GM19193 (cell line): ENCODE measurements around the gene FBXL7.

ENCODE experiments used
- POLR2A ChIP-seq: IDR thresholded peaks from 4 replicates; pipeline ENCODE4 v1.6.1; 2011; ENCODE audit not compliant: insufficient read depth, insufficient read length; ENCODE audit errors: extremely low read depth

FBXL7 gene

GRCh38 chr5:15787681-15788080 is 287.7 kb downstream of the FBXL7 start:
- no peak for TF ChIP-seq POLR2A

- TF ChIP-seq POLR2A, result no peak
Measured at GRCh38 chr5:15789642-15790041, 289.7 kb downstream of the FBXL7 start.

- no peak for TF ChIP-seq POLR2A
Measured at GRCh38 chr5:15790446-15791018, 290.6 kb downstream of the FBXL7 start.

- TF ChIP-seq POLR2A, result no peak
Measured at GRCh38 chr5:15791274-15791673, 291.3 kb downstream of the FBXL7 start.

- no peak for TF ChIP-seq POLR2A
Measured at GRCh38 chr5:15791859-15792258, 291.9 kb downstream of the FBXL7 start.

GRCh38 chr5:15794052-15794985 is 294.3 kb downstream of the FBXL7 start:
- no peak for TF ChIP-seq POLR2A

GRCh38 chr5:15796096-15796495 is 296.1 kb downstream of the FBXL7 start:
- TF ChIP-seq POLR2A, result no peak

GRCh38 chr5:15796557-15796956 is 296.6 kb downstream of the FBXL7 start:
- no peak for TF ChIP-seq POLR2A

- TF ChIP-seq POLR2A, result no peak
Measured at GRCh38 chr5:15797116-15797515, 297.1 kb downstream of the FBXL7 start.

- TF ChIP-seq POLR2A, result no peak
Measured at GRCh38 chr5:15798006-15798405, 298.0 kb downstream of the FBXL7 start.

- TF ChIP-seq POLR2A, result no peak
Measured at GRCh38 chr5:15799014-15799413, 299.0 kb downstream of the FBXL7 start.

GRCh38 chr5:15799612-15800011 is 299.6 kb downstream of the FBXL7 start:
- no peak for TF ChIP-seq POLR2A

GRCh38 chr5:15803280-15803679 is 303.3 kb downstream of the FBXL7 start:
- no peak for TF ChIP-seq POLR2A

- no peak for TF ChIP-seq POLR2A
Measured at GRCh38 chr5:15806613-15807012, 306.6 kb downstream of the FBXL7 start.

- TF ChIP-seq POLR2A, result no peak
Measured at GRCh38 chr5:15807248-15807647, 307.3 kb downstream of the FBXL7 start.

GRCh38 chr5:15807871-15808270 is 307.9 kb downstream of the FBXL7 start:
- no peak for TF ChIP-seq POLR2A
